IPS-15b (cell line): ENCODE results near the gene SLC24A3.

Experiments used
- H3K27me3 ChIP-seq: one replicate; pipeline ENCODE4 v1.6.1; 2013; ENCODE audit warnings: low read length; ENCODE audit not compliant: control insufficient read depth, insufficient read depth
- H3K36me3 ChIP-seq: one replicate; pipeline ENCODE4 v1.6.1; 2013; ENCODE audit warnings: low read length; ENCODE audit not compliant: control insufficient read depth, insufficient read depth
- H3K4me1 ChIP-seq: one replicate; pipeline ENCODE4 v1.6.1; 2013; ENCODE audit warnings: mild to moderate bottlenecking, low read length; ENCODE audit not compliant: control insufficient read depth, insufficient read depth
- H3K4me3 ChIP-seq: one replicate; pipeline ENCODE4 v1.5.1; 2013; ENCODE audit warnings: low read depth, low read length
- H3K9ac ChIP-seq: one replicate; pipeline ENCODE4 v1.6.1; 2013; ENCODE audit warnings: low read depth, mild to moderate bottlenecking, low read length
- H3K9me3 ChIP-seq: one replicate; pipeline ENCODE4 v1.6.1; 2013; ENCODE audit warnings: mild to moderate bottlenecking, low read length; ENCODE audit not compliant: control insufficient read depth, insufficient read depth

Gene SLC24A3

DNA sequence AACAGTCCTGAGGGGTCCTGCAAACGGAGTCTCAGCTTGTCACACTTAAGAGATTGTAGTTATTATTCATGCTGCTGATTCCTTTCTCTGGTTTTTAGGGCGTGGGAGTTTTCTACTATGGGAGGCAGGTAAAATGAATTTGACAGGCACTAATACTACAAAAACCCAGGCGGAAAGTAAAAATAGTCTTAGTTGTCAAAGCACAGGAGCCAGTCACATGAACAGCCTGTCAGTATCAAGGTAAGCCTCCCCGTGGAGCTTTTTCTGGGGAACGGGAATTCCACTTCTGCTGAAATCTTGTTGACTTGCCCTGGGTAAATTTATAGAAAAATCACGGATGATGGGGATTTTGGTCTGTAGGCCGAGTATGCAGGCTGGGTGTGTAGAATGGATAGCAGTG is 79.8 kb downstream of the SLC24A3 start:
- Histone ChIP-seq H3K36me3 (no peaks in the 10 kb centered on the region), H3K27me3 (no peaks in the 10 kb centered on the region), H3K4me3 (no peak overlapping the region), H3K9ac (no peak overlapping the region), H3K4me1 (no peaks in the 10 kb centered on the region), H3K9me3 (no peaks in the 10 kb centered on the region)

DNA sequence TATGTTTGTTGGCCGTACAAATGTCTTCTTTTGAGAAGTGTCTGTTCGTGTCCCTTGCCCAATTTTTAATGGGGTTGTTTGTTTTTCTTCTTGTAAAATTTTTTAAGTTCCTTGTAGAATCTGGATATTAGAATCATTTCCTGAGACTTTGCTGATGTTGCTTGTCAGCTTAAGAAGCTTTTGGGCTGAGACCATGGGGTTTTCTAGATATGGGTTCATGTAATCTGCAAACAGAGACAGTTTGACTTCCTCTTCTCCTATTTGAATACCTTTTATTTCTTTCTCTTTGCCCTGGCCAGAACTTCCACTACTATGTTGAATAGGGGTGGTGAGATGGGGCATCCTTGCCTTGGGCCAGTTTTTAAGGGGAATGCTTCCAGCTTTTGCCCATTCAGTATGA is 82.6 kb downstream of the SLC24A3 start:
- Histone ChIP-seq H3K36me3 (no peaks in the 10 kb centered on the region), H3K27me3 (no peaks in the 10 kb centered on the region), H3K9me3 (no peaks in the 10 kb centered on the region), H3K4me1 (no peaks in the 10 kb centered on the region), H3K9ac (no peak overlapping the region), H3K4me3 (no peak overlapping the region)

DNA sequence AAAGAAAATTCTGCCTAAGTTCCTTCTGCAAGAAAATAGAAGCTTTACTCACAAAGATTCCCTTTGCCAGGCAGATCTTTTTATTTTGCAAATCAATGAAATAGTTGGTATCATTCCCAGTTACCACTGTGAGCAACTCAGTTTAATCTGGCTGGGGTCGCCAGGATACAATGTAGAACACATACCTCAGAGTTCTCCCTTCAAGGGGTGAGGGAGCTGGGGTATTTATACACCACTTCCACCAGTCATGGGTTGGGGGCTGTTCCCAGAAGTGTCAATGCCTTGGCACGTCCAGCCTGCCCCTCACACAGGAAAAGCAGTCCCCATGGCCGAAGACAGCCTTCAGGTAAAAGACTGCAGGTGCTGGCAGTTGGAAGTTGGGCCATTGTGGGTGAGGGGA is 86.2 kb downstream of the SLC24A3 start:
- no peaks in the 10 kb centered on the region for H3K9me3 ChIP-seq
- H3K9ac ChIP-seq = no peak overlapping the region
- no peaks in the 10 kb centered on the region for H3K36me3 ChIP-seq
- H3K4me1 ChIP-seq = no peaks in the 10 kb centered on the region
- no peak overlapping the region for H3K4me3 ChIP-seq
- H3K27me3 ChIP-seq = no peaks in the 10 kb centered on the region

DNA sequence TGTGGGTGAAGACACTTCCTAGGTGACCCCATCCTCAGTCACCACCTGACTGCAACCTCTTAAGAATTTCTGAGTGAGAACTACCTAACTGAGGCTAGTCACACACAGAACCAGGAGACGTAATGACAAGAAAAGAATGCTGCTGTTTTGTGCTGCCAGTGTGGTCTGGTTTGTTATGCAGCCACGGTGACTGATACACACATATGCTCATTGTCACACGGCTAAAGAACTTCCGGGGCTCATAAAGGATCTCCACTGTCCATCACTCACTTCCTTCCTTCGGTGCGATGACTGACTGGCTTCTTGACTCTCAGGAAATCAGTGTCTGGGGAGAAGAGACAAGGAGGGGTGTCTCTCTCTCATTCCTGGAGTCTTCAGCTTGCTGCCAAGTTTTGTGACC is 88.0 kb downstream of the SLC24A3 start:
- H3K4me1 ChIP-seq = no peaks in the 10 kb centered on the region
- no peaks in the 10 kb centered on the region for H3K9me3 ChIP-seq
- no peak overlapping the region for H3K4me3 ChIP-seq
- no peaks in the 10 kb centered on the region for H3K36me3 ChIP-seq
- H3K9ac ChIP-seq = no peak overlapping the region
- no peaks in the 10 kb centered on the region for H3K27me3 ChIP-seq

DNA sequence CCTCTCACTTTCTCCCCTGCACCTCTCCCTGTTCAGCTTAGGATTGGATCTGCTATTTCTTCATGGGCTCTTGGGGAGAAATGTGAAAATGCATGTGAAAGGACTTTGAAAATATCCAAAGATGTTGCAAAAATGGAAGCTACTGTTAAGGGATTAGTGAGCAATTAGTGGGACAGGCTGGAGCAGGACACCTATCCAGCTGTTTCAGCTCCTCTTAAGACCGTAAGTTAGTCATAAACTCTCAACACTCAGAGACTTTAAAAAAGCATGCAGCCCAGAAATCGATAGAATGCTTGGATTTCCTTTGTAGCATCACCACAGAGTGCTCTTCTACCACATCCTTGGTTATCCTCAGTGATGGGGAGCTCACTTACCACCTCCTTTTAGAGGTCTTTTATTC is 88.7 kb downstream of the SLC24A3 start:
- Histone ChIP-seq H3K36me3 (no peaks in the 10 kb centered on the region), H3K4me3 (no peak overlapping the region), H3K27me3 (no peaks in the 10 kb centered on the region), H3K9ac (no peak overlapping the region), H3K4me1 (no peaks in the 10 kb centered on the region), H3K9me3 (no peaks in the 10 kb centered on the region)

DNA sequence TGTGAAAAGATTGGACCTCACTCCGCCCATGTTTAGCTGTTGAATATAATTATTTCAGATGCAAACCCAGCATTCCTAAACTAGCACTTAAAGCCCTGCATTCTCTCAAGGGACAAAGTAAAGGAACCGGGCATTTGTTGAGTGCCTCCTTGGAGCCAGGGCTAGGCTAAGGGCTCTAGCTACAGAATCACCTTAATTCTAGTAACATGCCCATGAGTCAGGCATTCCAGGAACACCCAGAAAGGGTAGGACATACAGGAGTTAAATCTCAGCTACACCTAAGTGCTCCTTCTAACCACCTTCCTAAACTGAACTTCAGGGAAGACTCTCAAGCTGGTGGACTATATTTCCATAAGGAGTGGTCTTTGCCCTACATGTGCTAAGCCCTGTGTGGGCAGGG is 89.4 kb downstream of the SLC24A3 start:
- Histone ChIP-seq H3K4me3 (no peak overlapping the region), H3K27me3 (no peaks in the 10 kb centered on the region), H3K4me1 (no peaks in the 10 kb centered on the region), H3K9ac (no peak overlapping the region), H3K9me3 (no peaks in the 10 kb centered on the region), H3K36me3 (no peaks in the 10 kb centered on the region)

DNA sequence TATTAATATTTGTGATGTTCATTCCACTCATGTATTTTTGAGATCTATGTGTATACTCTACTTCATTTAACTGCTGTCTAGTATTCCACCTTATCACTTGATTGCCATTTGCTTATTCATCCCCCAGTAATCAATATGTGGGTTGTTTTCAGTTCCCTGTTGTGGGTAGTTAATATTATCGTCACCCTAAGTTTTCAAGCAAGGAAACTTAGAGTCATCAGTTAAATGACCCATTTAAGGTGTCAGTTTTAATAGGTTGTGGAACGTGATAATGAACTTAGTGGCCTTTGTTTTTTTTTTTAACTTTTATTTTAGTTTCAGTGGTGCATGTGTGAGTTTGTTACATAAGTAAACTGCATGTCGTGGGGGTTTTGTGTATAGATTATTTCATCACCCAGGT is 90.3 kb downstream of the SLC24A3 start:
- H3K9me3 ChIP-seq = no peaks in the 10 kb centered on the region
- H3K27me3 ChIP-seq = no peaks in the 10 kb centered on the region
- H3K4me3 ChIP-seq = no peak overlapping the region
- no peak overlapping the region for H3K9ac ChIP-seq
- no peaks in the 10 kb centered on the region for H3K36me3 ChIP-seq
- H3K4me1 ChIP-seq = no peaks in the 10 kb centered on the region

DNA sequence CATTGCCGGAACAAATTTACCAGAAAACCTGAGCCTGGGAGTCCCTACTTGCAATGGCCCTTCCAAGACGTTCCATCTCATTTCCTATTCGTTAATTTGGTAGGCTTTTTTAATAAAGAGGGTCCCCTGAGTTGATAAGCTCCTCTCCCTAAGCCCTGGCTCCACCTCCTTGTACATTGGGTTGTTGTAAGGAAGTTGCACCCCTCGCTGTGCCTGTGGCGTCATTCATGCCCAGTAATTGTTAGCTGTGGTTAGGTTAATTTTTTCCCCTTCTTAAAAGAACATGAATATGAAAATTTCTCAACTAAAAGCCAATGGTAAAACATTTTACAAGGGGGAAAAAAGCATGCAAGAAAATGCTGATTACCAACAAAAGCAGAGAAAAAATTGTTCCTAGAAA is 91.9 kb downstream of the SLC24A3 start:
- no peaks in the 10 kb centered on the region for H3K9me3 ChIP-seq

DNA sequence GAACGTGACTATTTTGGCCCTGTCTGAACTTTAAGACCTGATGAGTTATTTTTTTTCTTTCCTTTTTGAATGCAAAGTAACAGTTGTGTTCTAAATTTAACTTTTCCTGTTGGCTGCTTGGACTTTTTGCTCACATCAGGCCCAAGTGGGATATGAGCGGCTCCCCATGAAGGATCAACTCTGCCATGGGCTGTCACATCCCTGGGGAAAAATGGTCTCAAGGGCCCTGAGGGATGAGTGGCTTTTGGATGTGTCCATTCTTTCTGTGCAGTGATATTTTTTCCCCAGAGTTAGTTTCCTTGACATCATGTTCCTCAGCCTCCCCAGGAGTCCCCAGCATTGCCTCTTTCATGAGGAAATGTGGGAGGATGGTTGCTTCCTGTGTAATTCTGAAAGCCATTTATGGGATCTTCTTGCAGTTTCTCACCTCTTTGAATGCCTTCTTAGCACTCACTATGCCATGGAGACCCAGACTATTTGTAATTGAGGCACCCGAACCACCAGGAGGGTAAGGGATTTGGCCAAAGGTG is 92.5 kb downstream of the SLC24A3 start:
- Histone ChIP-seq H3K36me3 (no peaks in the 10 kb centered on the region), H3K4me1 (no peaks in the 10 kb centered on the region), H3K4me3 (no peak overlapping the region), H3K9me3 (no peaks in the 10 kb centered on the region), H3K27me3 (no peaks in the 10 kb centered on the region), H3K9ac (no peak overlapping the region)

More for the DNA sequence above, 91.9 kb downstream of the SLC24A3 start:
- H3K27me3 ChIP-seq = no peaks in the 10 kb centered on the region
- no peak overlapping the region for H3K9ac ChIP-seq
- H3K4me1 ChIP-seq = no peaks in the 10 kb centered on the region
- no peak overlapping the region for H3K4me3 ChIP-seq
- no peaks in the 10 kb centered on the region for H3K36me3 ChIP-seq

DNA sequence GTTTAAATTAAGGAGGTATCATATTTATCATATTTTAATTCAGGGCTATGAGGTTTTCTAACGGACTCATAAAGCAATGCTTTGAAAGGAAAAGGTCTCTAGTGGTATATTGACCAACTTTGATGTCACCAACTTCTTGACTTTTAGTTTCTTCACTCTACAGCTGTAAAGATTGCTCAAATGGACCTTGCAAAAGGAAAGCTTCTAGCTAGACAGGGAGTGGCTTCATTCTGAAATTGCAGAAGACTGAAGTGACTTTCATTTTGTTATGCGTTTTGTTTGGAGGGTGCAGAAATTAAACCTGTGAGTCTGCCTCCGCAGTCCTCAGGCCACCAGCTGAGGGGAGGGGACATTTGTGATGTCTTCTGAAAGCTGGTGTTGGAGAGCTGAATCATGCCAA is 95.7 kb downstream of the SLC24A3 start:
- Histone ChIP-seq H3K27me3 (no peaks in the 10 kb centered on the region), H3K9me3 (no peaks in the 10 kb centered on the region), H3K9ac (no peak overlapping the region), H3K4me1 (no peaks in the 10 kb centered on the region), H3K4me3 (no peak overlapping the region), H3K36me3 (no peaks in the 10 kb centered on the region)

DNA sequence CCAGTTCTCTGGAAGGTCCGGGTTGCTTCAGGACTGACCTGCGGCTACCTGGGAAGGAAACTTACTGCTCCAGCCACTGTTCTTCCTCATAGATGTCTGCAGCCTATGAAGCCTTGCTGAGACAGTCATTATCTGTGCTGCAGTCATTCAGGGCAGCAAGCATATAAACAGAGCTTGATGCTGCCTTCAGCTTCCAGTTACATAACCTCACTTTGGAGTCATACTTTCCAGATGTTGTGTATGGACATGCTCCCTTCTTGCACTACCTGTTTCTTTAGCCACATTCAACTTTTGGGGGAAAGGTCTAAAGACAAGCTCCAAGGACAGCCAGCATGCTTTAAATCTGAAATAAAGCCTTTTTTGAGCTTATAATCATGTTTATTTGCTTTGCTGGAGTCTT is 98.1 kb downstream of the SLC24A3 start:
- H3K27me3 ChIP-seq = no peaks in the 10 kb centered on the region
- H3K4me1 ChIP-seq = no peaks in the 10 kb centered on the region
- H3K36me3 ChIP-seq = no peaks in the 10 kb centered on the region
- no peak overlapping the region for H3K9ac ChIP-seq
- no peak overlapping the region for H3K4me3 ChIP-seq
- H3K9me3 ChIP-seq = no peaks in the 10 kb centered on the region

DNA sequence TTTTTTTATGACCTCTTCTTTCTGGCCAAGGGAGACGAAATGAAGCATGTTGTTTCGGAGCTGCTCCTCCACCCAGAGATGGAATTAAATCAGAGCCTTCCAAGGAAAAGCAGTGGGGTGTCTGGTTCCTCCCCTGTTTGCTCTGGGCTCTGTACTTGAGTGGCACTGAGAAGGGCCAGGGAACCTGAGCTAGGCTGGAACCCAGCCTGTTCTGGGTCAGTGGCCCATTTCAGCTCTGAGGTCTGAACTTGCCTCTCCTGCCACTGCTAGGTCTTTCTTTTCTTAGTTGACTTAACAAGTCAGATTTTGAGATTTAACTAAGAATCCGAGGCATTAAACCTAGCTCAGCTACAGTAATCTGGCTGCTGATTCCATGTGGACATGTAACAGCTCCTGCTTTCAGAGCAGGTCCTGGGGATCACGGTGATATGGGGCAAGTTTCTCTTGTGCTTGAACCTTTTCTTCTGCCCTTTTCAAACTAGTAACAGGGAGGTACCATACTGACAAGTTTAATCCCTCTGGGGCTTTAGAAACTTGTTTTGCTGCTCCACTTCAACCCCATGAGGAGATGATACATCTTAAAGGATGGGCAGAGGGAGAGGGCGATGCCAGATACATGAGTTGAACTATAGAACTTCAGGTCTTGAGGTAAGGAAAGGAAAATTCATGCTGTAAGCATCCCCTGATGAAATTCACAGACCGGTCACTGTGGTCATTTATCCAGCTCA is 101.1 kb downstream of the SLC24A3 start:
- Histone ChIP-seq H3K27me3 (no peaks in the 10 kb centered on the region), H3K4me1 (no peaks in the 10 kb centered on the region), H3K9me3 (no peaks in the 10 kb centered on the region), H3K36me3 (no peaks in the 10 kb centered on the region), H3K9ac (no peak overlapping the region), H3K4me3 (no peak overlapping the region)
